ENCODE measurements around the gene ESYT1.

DNA sequence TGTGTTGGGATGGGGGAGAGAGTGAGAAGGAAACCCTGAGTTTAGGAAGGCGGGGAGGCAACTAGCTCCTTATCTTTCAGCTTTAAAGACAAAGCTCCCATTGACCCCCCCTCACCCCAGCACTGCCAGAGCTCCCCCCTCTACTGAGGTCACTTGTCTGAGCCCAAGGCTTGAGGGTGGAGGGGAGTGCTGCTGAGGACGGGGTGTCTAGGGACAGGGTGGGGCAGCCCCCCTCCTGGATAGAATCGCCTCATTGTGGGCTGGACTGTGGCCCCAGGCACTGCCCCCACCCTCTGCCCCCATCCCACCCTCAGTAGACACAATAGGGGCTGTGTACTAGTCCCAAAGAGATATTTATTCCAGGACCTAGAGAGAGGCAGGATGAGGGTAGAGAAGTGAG lies 45.1 kb upstream of the ESYT1 start:
- TF ChIP-seq, protein P1, sequence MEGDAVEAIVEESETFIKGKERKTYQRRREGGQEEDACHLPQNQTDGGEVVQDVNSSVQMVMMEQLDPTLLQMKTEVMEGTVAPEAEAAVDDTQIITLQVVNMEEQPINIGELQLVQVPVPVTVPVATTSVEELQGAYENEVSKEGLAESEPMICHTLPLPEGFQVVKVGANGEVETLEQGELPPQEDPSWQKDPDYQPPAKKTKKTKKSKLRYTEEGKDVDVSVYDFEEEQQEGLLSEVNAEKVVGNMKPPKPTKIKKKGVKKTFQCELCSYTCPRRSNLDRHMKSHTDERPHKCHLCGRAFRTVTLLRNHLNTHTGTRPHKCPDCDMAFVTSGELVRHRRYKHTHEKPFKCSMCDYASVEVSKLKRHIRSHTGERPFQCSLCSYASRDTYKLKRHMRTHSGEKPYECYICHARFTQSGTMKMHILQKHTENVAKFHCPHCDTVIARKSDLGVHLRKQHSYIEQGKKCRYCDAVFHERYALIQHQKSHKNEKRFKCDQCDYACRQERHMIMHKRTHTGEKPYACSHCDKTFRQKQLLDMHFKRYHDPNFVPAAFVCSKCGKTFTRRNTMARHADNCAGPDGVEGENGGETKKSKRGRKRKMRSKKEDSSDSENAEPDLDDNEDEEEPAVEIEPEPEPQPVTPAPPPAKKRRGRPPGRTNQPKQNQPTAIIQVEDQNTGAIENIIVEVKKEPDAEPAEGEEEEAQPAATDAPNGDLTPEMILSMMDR (IDR thresholded peaks at IDR 0.05), result no peak
- TF ChIP-seq POLR2A (IDR thresholded peaks at IDR 0.05), result no peak

Measured in lower leg skin (tissue), 3 donors.